ENCODE results near the gene SPI1.
"Not testable (repeated sequence)": the region's sequence is repeated elsewhere in the genome, so short reads cannot be mapped to it uniquely, and the experiment has no call there.

Gene SPI1

DNA sequence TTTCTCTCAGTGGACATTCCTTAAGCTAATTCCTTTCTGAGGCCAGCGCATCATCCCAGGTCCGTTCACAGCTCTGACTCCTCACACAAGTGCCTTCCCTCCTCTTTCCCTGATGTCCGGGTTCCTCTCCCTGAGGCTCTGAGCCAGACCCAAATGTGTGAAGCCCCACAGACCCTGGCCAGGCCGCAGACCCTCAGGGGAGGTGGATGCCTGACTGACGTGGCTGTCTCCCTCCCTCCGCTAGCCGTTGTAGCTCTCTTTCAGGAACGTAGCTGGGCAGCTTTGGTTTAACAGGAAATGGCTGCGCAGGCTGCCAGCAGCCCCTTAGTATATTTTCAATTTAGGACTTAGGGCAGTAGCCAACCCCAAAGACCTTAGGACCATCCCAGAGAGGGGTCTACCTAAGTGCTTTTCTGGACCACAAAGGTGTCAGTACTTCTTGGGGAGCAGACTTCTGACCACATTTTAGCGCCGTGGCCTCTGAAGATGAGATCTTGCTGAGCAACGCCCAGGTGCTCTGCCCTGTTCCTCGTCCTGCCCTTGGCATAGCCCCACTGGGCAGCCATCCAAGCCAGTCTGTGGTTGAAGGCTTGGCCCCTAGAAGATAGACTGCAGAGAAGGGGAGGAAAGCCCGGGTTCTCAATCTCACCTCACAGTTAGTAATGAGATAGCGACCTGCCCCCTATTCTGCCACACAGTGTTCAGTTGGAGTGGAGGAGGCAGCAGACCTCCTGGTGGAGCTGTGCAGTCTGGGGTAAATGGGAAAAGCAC lies 52.9 kb downstream of the SPI1 start:
- no peak for DNase-seq (ENCODE audit: low read depth in 2 of 2)

- no peak for DNase-seq (ENCODE audit: low read depth in 2 of 2)
Observed at GRCh38 chr11:47324520-47324919, 53.8 kb downstream of the SPI1 start.

DNA sequence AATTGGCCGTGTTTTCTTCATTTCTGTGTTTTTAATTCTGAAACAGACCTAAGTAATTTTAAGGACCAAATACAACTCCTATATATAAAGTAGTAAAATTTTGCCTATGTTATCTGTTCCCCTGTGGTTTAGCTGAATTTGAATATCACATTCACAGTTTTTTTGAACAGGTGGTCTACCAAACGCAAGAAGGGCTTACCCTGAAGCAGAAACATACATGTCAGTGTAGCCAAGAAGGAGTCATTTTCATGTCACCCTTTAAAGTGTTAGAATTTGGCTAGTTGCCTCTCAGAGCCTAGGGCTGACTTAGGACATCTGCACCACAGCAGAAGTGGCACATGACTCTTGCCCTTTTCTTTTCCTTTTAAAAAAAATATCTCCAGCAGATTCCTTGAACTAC lies 60.2 kb downstream of the SPI1 start:
- DNase-seq (ENCODE audit: low read depth in 2 of 2): no peak

- DNase-seq (ENCODE audit: low read depth in 2 of 2): no peak
Observed at GRCh38 chr11:47317064-47317828, 61.1 kb downstream of the SPI1 start.

GRCh38 chr11:47316501-47316900 lies 61.8 kb downstream of the SPI1 start:
- DNase-seq (ENCODE audit: low read depth in 2 of 2): not testable (repeated sequence)

- DNase-seq (ENCODE audit: low read depth in 2 of 2): no peak
Observed at GRCh38 chr11:47314992-47315391, 63.4 kb downstream of the SPI1 start.

- no peak for DNase-seq (ENCODE audit: low read depth in 2 of 2)
Observed at GRCh38 chr11:47308050-47308823, 70.1 kb downstream of the SPI1 start.

DNA sequence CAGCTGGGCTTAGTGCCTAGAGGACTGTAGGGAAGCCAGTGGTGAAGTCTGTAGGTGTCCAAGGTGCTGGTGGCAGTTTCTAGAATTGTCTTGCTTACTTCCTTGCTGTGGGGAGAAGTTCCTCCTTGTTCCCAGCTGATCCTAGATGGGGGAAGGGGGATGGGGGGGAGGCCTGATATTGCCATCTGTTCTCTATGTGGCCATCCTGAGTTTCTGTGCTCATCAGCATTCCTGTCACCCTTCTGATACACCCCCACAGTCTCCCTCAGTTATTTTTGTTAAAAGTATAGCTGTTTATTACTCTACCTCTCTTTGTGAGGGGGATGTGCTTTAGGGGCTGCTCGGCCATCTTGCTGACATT lies 71.9 kb downstream of the SPI1 start:
- DNase-seq (ENCODE audit: low read depth in 2 of 2): no peak

DNA sequence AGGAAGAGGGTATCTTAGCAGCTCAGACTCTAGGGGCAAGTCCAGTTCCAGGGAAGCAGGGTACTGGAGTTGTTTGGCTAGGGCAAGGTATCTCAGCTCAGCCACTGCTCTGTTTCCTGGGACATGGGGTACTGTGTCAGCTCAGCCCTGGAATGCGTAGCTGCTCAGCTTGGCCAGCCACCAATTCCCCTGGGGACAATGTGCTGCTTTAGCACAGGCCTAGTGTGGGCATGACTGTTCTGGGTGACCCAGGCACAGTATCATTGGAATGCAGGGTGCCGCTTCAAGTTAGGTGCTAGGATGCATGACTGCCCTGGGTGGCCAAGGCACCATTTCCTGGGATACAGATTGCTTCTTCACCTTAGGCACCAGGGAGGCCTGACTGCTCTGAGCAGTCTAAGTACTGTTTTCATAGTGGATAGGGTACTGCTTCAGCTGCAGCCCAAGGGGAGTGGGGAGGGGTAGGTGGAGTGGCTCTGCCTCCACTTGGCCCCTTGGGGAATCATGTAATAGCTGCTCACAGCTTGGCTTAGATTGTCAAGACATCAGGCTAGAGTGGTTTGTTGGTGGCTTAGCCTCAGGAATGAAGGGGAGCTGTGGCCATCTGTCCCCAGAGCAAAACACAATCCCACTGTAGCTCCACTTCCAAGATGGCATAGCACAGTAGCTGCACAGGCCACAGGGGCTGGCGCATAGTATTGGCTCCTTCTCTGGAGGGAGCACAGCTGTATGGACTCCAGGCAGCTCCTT lies 72.4 kb downstream of the SPI1 start:
- DNase-seq (ENCODE audit: low read depth in 2 of 2): no peak

Data from stimulated activated CD8-positive, alpha-beta memory T cell treated with anti-CD3 and anti-CD28 coated beads, Interleukin-2, amount 100 ng/mL, for 1 hour (primary cell).